Ovary (tissue), 9 donors: ENCODE data around the gene GRAMD4. TPM values are rescaled to one million over a fixed set of nuclear protein-coding genes. Genes with fewer than 3 reads are reported as not detected.

Experiments
- DNase-seq, 5 donors: peaks; one replicate each; pipeline ENCODE4 v3.0.0-alpha.2; 2019 to 2020
- H3K27ac ChIP-seq, 2 donors: fragments of 200-600 bp; one replicate each; pipeline versions ENCODE4 v1.5.1 to v1.8.0; 2019 to 2022
- H3K27me3 ChIP-seq: fragments of 200-600 bp; one replicate; pipeline ENCODE4 v1.8.0; 2022
- H3K36me3 ChIP-seq: fragments of 200-600 bp; sonication (generic); one replicate; pipeline ENCODE4 v1.5.1; 2019
- H3K4me1 ChIP-seq: one replicate; pipeline ENCODE4 v1.8.1; 2013; ENCODE audit warnings: mild to moderate bottlenecking, moderate library complexity; ENCODE audit not compliant: insufficient read depth
- H3K4me3 ChIP-seq: fragments of 200-600 bp; sonication (generic); one replicate; pipeline ENCODE4 v1.5.1; 2017
- H3K9me3 ChIP-seq, 2 donors: fragments of 200-600 bp in 1 of 2; sonication (generic) in 1 of 2; one replicate each; pipeline versions ENCODE4 v1.5.1 to v1.8.1; 2013 to 2019; ENCODE audit warnings: mild to moderate bottlenecking in 1 of 2, moderate library complexity in 1 of 2
- EP300 ChIP-seq: sonication (generic); formaldehyde crosslinking; IDR thresholded peaks from one replicate; pipeline ENCODE4 v1.6.1; 2017; ENCODE audit warnings: antibody characterized with exemption
- POLR2A ChIP-seq: fragments of 450-650 bp; IDR thresholded peaks from one replicate; pipeline ENCODE4 v1.6.1; 2017; ENCODE audit warnings: antibody characterized with exemption, mild to moderate bottlenecking, moderate library complexity
- WGBS, 3 donors: extraction: QIAGEN DNeasy Blood & Tissue Kit in 1 of 3; methylation state at CpG; one replicate each; pipeline versions ENCODE4 v1.1.5 to v1.1.7; 2013 to 2017; 5-methylcytosine and 5-hydroxymethylcytosine counted together
- intact Hi-C, 4 donors: fragments of 100-400 bp; cut with DNase I; formaldehyde crosslinking; loops; one replicate each; pipeline versions ENCODE4 v1.11.0 to v1.15.1; 2022 to 2023
- polyA plus RNA-seq, 2 donors: library from polyadenylated mRNA; stranded (reverse); fragments of 200-250 nt in 1 of 2; fragments of 350-450 nt in 1 of 2; fragmentation: Illumina TruSeq in 1 of 2; extraction: RNeasy Lipid Tissue Mini Kit (QIAGEN cat#74804) in 1 of 2; gene quantifications; one replicate each; pipeline ENCODE4 v1.2.3, GENCODE V29; 2013 to 2014
- total RNA-seq, 7 donors: library from RNA; depleted of rRNA in 2 of 7; stranded (reverse); fragments of >200 nt in 2 of 7; fragmentation: NEBNext Ultra II Directional in 3 of 7; extraction: Animal tissue kit (Norgen Biotek cat#: 25700) in 3 of 7; gene quantifications; one replicate each; pipeline versions ENCODE4 v1.1.0 to v1.2.4, GENCODE V29; 2016 to 2023
- TF ChIP-seq, protein P1 (sequence below), 3 donors: fragments of 450-650 bp in 2 of 3; fragments of 200-600 bp in 1 of 3; IDR thresholded peaks; one replicate each; pipeline versions ENCODE4 v1.5.1 to v1.8.0; 2016 to 2022; ENCODE audit warnings: antibody characterized with exemption in 3 of 3, mild to moderate bottlenecking in 1 of 3
- donor health status: DM: no; HTN: no; CAD: no; lungs with moderate emphysema.
- donor health status: DM: no; HTN: no; CAD: no.
- donor health status: Bipolar disorder and iron deficiency.
- donor health status: DM: yes; HTN: yes; CAD: no.
- donor health status: DM: no; HTN: no; CAD: no.
- donor health status: DM: yes; HTN: yes; CAD: no.

Gene GRAMD4
- total and polyA plus RNA-seq, 9 donors = 6.2 to 40.4 (median 27.8) TPM

DNA sequence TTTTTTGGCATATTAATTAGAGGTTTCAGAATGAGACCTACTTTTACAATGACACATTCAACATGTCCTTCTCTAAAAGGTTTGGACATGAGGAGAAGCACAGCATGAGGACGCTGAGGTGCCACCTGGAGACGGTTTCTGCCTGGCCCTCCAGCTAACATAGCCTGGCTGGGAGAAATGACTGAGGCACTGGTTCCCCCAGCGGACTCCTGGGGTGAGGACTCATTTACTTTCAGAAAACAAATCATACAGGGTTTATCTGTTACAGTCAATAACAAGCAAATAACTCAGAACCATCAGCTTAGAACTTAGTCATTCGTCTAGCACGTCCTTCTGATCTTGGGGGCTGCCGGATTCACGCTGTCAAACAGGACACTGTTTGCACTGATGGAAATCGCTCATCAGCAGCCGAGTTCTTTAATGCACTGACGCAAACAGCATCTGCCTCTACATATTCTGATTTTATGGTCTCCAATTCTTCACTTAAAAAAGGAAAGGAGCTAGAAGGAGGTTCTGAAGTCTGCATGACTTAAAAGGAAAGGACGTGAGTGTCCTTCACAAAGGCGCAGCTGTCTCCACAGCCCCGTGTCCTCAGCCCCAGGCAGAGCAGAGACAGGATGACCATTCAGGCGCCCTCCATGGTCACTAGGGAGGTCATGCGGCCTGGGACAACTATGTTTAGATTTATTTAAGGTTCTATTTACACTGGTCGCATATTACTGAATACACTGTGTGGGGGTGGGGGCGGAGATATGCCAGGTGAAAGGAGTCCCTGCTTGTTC is 73.6 kb downstream of the GRAMD4 start:
- 70 to 83% (median 81%) methylated on average over 17 of the region's 17 CpGs for WGBS, 3 donors
- H3K4me1 ChIP-seq = no peaks in the 10 kb centered on the region
- H3K27me3 ChIP-seq = no peaks in the 10 kb centered on the region
- DNase-seq = no peak
- intact Hi-C loops = no loop called here
- TF ChIP-seq, protein P1, sequence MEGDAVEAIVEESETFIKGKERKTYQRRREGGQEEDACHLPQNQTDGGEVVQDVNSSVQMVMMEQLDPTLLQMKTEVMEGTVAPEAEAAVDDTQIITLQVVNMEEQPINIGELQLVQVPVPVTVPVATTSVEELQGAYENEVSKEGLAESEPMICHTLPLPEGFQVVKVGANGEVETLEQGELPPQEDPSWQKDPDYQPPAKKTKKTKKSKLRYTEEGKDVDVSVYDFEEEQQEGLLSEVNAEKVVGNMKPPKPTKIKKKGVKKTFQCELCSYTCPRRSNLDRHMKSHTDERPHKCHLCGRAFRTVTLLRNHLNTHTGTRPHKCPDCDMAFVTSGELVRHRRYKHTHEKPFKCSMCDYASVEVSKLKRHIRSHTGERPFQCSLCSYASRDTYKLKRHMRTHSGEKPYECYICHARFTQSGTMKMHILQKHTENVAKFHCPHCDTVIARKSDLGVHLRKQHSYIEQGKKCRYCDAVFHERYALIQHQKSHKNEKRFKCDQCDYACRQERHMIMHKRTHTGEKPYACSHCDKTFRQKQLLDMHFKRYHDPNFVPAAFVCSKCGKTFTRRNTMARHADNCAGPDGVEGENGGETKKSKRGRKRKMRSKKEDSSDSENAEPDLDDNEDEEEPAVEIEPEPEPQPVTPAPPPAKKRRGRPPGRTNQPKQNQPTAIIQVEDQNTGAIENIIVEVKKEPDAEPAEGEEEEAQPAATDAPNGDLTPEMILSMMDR (IDR thresholded peaks at IDR 0.05) = no peak
- no peak for TF ChIP-seq POLR2A
- no peak for TF ChIP-seq EP300
- no peaks in the 10 kb centered on the region for H3K9me3 ChIP-seq
- no peak overlapping the region for H3K4me3 ChIP-seq
- no peaks in the 10 kb centered on the region for H3K36me3 ChIP-seq
- no peak overlapping the region for H3K27ac ChIP-seq

DNA sequence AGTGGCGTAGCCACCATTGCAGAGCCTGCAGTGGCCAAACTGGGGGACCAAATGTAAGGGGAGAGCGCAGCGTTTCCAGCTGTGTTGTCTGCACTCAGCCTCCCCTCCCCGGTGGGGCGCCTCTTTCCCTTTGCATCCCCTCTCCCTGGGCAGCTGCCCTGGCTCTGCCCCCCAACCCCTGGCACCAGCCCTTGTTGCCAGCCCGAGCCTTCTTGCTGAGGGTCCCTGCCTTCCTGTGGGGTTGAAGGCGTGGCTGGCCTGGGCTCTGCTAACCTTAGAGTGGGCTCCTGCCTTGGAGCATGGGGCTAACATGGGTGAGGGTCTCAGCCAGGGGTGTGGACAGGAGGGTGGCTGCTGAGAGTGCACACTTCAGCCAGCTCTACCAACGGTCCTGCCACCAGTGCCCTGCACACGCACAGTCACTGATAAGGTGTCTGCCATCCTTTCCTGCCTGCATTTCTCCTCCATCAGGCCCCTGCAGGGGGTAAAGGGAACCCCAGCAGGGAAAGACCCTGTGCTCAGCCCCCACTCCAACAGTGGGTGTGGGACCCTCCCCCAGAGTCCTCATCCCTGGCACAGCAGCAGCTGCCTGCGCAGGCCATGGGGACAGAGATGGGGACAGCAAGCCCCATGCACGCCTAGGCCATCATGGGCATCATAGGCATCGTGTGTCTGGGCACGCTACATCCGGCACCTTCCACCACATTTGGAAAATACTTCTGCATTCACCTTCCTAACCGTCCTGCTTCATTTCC is 74.4 kb downstream of the GRAMD4 start:
- TF ChIP-seq EP300 = no peak
- no peak for TF ChIP-seq POLR2A
- TF ChIP-seq, protein P1 (IDR thresholded peaks at IDR 0.05) = no peak
- 89 to 95% (median 91%) methylated on average over 15 of the region's 15 CpGs for WGBS, 3 donors
- H3K36me3 ChIP-seq = no peaks in the 10 kb centered on the region

DNA sequence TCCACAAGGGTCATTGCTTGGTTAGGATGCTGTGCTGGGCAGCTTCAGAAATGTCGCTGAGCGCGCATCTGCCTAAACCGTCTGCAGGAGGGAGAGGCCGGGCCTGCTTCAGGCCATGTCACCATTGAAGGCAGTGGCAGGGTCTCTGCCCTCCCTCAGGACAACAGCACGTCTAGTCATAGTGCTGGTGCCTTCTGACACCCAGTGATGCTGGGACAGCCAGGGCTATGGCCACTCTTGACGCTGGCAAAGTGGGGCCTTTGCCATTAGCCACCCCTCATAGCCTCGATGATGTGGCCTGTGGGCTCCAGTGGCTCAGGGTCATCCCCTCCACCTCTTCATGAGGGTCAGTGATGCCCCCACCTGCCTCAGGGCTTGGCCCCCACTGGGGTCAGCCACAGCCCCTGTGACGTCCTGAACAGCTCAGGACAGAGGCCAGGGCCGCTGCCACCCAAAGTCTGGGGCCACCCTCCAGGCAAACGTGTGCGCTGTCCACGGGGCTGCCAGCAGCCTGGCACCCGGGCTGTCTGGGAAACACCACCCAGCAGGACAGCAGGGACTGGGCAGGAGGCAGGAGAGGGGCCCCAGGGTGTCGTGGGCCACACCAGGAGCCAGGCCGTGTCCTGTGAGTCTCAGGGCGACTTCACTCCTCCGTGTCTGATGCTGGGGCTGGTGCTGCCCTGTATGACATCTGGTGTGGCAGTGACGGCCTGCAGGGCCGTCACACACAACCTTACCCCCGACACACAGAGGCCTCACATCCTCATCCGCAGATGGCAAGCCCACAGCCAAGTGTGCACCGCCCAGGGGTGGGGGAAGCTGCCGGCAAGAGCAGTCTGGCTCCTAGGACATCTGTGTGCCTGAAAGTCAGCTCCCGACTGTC is 75.4 kb downstream of the GRAMD4 start:
- 86 to 89% (median 88%) methylated on average over 9 to 25 of the region's 25 CpGs for WGBS, 3 donors
- TF ChIP-seq POLR2A (no peak), EP300 (no peak)
- TF ChIP-seq, protein P1 (IDR thresholded peaks at IDR 0.05) = no peak
- no peaks in the 10 kb centered on the region for H3K36me3 ChIP-seq
- DNase-seq = no peak
- H3K27ac ChIP-seq = no peak overlapping the region
- intact Hi-C loops = no loop called here
- H3K4me1 ChIP-seq = no peaks in the 10 kb centered on the region
- no peak overlapping the region for H3K4me3 ChIP-seq
- no peaks in the 10 kb centered on the region for H3K27me3 ChIP-seq
- no peaks in the 10 kb centered on the region for H3K9me3 ChIP-seq

More for the DNA sequence above, 74.4 kb downstream of the GRAMD4 start:
- no peak overlapping the region for H3K27ac ChIP-seq
- no peaks in the 10 kb centered on the region for H3K9me3 ChIP-seq
- intact Hi-C loops = no loop called here
- DNase-seq = no peak
- H3K4me1 ChIP-seq = no peaks in the 10 kb centered on the region
- no peak overlapping the region for H3K4me3 ChIP-seq
- H3K27me3 ChIP-seq = no peaks in the 10 kb centered on the region

- DNase-seq = no peak
- 74 to 89% (median 82%) methylated on average over 10 to 11 of the region's 11 CpGs for WGBS, 3 donors
- H3K4me3 ChIP-seq = no peak overlapping the region
- no peak for TF ChIP-seq EP300
- TF ChIP-seq, protein P1 (IDR thresholded peaks at IDR 0.05) = no peak
- no peak for TF ChIP-seq POLR2A
- H3K36me3 ChIP-seq = no peaks in the 10 kb centered on the region
- no peaks in the 10 kb centered on the region for H3K4me1 ChIP-seq
- intact Hi-C loops = no loop called here
- H3K9me3 ChIP-seq = no peaks in the 10 kb centered on the region
- H3K27ac ChIP-seq = no peak overlapping the region
- H3K27me3 ChIP-seq = no peaks in the 10 kb centered on the region
These were observed 76.0 kb downstream of the GRAMD4 start for GRCh38 chr22:46696229-46696518.
